Loucy (cell line): Measurements from ENCODE around the gene MAP4K2.
"Not testable (repeated sequence)": the region's sequence is repeated elsewhere in the genome, so short reads cannot be mapped to it uniquely, and the experiment has no call there.

ENCODE experiments used
- EZH2phosphoT487 ChIP-seq: fragments of 200-600 bp; IDR thresholded peaks from 2 replicates; pipeline ENCODE4 v1.6.1; 2018; ENCODE audit warnings: antibody characterized with exemption, mild to moderate bottlenecking, moderate library complexity, borderline replicate concordance
- TF ChIP-seq, protein P1 (sequence below): fragments of 200-600 bp; sonication (generic); conservative IDR thresholded peaks from 2 replicates; pipeline ENCODE4 v1.5.1; 2014; ENCODE audit warnings: mild to moderate bottlenecking, antibody characterized with exemption, low read length

DNA sequence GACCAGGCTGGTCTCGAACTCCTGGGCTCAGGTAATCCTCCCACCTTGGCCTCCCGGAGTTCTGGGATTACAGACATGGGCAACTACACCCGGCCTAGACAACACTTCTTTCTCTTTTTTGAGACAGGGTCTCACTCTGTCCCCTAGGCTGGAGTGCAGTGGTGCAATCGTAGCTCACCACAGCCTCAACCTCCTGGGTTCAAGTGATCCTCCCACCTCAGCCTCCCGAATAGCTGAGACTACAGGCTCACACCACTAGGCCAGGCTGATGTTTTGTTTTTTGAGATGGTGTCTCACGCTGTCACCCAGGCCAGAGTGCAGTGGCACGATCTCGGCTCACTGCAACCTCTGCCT, 42.7 kb upstream of the MAP4K2 start:
- TF ChIP-seq, protein P1, sequence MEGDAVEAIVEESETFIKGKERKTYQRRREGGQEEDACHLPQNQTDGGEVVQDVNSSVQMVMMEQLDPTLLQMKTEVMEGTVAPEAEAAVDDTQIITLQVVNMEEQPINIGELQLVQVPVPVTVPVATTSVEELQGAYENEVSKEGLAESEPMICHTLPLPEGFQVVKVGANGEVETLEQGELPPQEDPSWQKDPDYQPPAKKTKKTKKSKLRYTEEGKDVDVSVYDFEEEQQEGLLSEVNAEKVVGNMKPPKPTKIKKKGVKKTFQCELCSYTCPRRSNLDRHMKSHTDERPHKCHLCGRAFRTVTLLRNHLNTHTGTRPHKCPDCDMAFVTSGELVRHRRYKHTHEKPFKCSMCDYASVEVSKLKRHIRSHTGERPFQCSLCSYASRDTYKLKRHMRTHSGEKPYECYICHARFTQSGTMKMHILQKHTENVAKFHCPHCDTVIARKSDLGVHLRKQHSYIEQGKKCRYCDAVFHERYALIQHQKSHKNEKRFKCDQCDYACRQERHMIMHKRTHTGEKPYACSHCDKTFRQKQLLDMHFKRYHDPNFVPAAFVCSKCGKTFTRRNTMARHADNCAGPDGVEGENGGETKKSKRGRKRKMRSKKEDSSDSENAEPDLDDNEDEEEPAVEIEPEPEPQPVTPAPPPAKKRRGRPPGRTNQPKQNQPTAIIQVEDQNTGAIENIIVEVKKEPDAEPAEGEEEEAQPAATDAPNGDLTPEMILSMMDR: not testable (repeated sequence)
- not testable (repeated sequence) for TF ChIP-seq EZH2phosphoT487
